ENCODE results near the gene KCNN3. TPM values are rescaled to one million over a fixed set of nuclear protein-coding genes. Genes with fewer than 3 reads are reported as not detected.

Gene KCNN3
- total and polyA plus RNA-seq, 2 of the 8 experiments (the other 6 are each of a cell fraction or from before 2014, with no cell fraction given) = 2.8 to 3.7 TPM

GRCh38 chr1:154666051-154666790 is 203.9 kb downstream of the KCNN3 start (continued):
- TF ChIP-seq KDM4A (IDR thresholded peaks at IDR 0.05; ENCODE audit: low read depth, low read length, severe bottlenecking) = no peak
- TF ChIP-seq TBP (IDR thresholded peaks at IDR 0.05; ENCODE audit: low read depth, low read length) = no peak
- TF ChIP-seq NANOG (IDR thresholded peaks at IDR 0.05; ENCODE audit: insufficient read depth, low read depth, low read length, poor library complexity, severe bottlenecking) = no peak
- TF ChIP-seq EZH2 (IDR thresholded peaks at IDR 0.05; ENCODE audit: low read depth, low read length, severe bottlenecking) = no peak
